HG03432 (cell line): ENCODE results near the gene MTPN.

ENCODE experiments used
- ATAC-seq: cut with Tn5 transposase; IDR thresholded peaks from one replicate; pipeline ENCODE4 v1.9.1; 2021; ENCODE audit warnings: mild to moderate bottlenecking, moderate library complexity; ENCODE audit not compliant: unreplicated experiment

Gene MTPN

DNA sequence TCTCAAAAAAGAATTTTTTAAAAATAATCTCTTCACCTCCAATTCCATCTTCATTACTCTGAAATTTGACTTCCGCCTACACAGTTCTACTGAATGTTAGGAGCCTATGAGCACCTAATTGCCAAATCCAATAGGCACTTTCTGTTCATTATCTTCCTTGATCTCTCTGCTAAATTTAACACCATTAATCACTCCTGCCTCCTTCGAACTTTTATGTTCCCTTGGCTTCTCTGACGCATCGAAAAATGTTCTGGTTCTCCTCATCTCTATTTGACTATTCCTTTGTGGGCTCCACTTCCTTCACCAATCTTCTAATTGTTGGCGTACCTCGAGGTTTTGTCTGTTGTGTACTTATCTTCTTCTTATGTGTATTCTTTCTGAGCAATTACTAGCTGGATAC lies 87.3 kb downstream of the MTPN start:
- ATAC-seq: no peak

DNA sequence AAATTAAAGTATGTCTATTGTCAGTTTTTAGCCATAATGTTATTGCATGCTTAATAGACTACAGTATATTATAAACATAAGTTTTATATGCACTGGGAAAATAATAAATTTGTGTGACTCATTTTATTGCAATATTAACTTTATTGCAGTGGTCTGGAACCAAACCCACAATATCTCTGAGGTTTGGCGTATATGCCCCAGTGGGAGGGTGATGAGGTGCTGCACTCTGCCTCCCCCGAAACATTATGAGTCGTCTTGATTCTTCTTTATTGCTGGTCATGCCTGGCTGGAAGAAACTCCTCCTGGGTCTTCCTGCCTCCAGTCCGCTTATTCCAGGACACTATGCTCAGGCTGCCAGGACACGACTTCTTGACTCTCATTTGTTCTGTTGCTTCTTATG lies 88.4 kb downstream of the MTPN start:
- ATAC-seq: no peak

DNA sequence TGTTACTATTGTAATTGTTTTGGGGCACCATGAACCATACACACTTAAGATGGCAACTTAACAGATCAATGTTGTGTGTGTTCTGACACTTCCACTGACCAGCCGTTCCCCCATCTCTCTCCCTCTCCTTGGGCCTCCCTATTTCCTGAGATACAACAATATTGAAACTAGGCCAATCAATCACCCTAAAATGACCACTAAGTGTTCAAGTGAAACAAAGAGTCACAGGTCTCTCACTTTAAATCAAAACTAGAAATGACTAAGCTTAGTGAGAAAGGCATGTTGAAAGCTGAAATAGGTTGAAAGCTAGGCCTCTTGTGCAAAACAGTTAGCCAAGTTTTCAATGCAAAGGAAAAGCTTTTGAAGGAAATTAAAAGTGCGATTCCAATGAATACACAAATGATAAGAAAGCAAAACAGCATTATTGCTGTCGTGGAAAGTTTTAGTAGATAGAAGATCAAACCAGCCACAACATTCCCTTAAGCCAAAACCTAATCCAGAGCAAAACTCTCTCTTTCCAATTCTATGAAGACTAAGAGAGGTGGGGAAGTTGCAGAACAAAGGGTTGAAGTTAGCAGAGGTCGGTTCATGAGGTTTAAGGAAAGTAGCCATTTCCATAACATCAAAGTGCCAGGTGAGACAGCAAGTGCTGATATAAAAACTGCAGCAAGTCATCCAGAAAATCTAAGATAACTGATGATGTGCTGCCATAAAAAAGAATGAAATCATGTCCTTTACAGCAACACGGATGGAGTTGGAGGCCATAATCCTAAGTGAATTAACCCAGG lies 90.6 kb downstream of the MTPN start:
- ATAC-seq: peak; percentile 85

DNA sequence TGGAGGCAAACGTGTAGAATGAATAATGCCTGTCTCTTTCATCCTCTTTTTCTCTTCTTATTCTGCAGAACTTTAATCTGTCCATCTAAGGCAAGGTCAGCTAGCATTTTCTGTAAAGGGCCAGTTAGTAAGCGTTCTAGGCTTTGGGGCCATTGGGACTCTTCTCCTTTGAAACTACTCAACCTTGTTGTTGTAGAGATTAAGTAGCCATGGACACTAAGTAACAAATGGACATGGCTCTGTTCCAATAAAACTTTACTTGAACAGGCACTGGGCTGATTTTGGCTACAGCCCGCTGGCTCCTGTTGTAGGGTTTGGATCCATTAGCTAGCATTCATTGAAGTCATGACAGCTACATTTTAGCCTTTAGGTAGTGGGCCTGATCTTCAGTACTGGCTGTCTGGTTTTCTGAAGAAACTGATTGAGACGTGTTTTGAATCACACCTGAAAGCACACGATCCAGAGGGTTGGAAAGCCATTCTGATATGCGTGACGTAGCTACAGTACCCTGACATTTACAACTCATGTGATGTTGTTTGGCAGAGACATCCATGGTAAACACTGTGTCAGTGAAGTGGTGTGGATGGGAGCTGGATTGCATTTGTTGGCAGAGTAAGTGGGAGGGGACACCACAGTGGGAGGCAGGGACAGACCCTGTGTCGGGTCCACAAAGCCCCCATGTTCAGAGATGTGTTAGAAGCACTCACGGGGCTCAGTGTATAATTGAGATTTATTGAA lies 92.5 kb downstream of the MTPN start:
- no peak for ATAC-seq

DNA sequence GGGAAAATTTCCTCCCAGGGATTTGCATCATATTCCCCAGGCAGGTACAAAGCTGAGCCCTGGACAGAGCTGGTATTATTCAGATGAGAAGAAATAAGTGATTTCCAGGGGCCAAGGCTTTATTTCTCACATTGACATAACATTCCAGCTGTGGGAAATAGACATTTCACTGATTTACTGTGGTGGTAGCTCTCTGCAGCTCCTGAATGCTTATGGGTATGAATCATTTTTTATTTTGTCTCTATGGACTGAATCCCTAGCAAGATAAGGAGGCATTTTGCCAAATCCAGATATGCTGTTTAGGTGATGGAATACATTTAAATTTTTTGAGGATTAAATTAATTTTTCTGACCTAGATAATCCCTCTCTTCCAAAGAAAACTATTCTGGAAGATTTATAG lies 97.9 kb downstream of the MTPN start:
- ATAC-seq: no peak

DNA sequence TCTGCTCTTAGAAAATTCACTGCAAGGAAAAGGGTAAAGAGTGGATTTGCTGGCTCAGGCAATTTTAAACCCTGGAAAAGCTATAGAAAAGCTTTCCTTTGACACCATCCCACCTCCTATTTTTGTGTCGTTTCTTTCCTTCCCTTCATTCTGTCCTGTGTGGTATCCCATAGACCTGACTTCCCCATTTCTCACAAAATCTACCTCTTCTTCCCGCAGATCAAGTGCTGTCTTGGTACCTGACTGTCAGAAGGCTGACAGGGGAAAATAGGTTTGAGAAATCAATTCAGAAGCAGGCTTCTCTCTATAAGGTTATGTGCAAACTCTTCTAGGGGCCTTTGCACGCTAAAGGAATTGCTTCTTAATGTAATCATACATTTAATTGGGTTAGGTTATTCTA lies 98.9 kb downstream of the MTPN start:
- ATAC-seq: no peak

DNA sequence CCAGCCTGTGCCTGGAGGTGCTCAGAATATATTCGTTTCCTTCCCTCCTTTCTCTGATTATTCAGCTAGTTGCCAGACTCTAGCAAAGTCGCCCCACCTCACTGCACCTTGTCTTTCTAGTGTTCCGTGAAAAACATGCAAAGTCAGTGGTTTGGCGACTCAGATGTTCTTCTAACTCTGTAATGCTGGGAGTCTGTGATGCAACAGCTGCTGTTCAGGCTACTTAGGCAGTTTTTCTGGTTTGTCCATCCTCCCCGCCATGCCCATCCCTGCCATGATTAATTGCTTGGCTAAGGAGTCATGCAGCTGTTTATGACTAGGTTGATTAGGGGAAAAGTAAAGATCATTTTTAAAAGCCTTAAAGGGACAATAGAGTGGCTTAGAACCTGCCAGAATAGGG lies 99.4 kb downstream of the MTPN start:
- peak; percentile 67 for ATAC-seq
